Left ventricle myocardium inferior (tissue), 1 donor: ENCODE data around the gene MAEA. TPM values are rescaled to one million over a fixed set of nuclear protein-coding genes. Genes with fewer than 3 reads are reported as not detected.

ENCODE experiments used
- DNase-seq: peaks from one replicate; pipeline ENCODE4 v3.0.0-alpha.2; 2020
- H3K27ac ChIP-seq: fragments of 200-600 bp; replicated peaks from 2 replicates; pipeline ENCODE4 v1.8.0; 2021
- H3K27me3 ChIP-seq: fragments of 200-600 bp; 2 replicates; pipeline ENCODE4 v1.8.0; 2021; ENCODE audit warnings: low read depth
- H3K36me3 ChIP-seq: fragments of 200-600 bp; 2 replicates; pipeline ENCODE4 v1.8.0; 2021
- H3K4me1 ChIP-seq: fragments of 200-600 bp; 2 replicates; pipeline ENCODE4 v1.8.0; 2021
- H3K4me3 ChIP-seq: fragments of 200-600 bp; 2 replicates; pipeline ENCODE4 v1.8.0; 2021; ENCODE audit warnings: mild to moderate bottlenecking, moderate library complexity
- H3K9me3 ChIP-seq: fragments of 200-600 bp; replicated peaks from 2 replicates; pipeline ENCODE4 v1.8.0; 2021
- intact Hi-C: fragments of 100-400 bp; cut with micrococcal nuclease; formaldehyde crosslinking; loops from one replicate; pipeline ENCODE4 v1.11.0; 2022
- total RNA-seq: library from RNA; stranded (reverse); fragmentation: NEBNext Ultra II Directional; extraction: Animal tissue kit (Norgen Biotek cat#: 25700); gene quantifications from one replicate; pipeline ENCODE4 v1.2.1, GENCODE V29; 2021
- TF ChIP-seq, protein P1 (sequence below): fragments of 200-600 bp; IDR thresholded peaks from 2 replicates; pipeline ENCODE4 v1.8.0; 2021; ENCODE audit warnings: antibody characterized with exemption, mild to moderate bottlenecking, borderline replicate concordance
- donor health status: DM: no; HTN: yes; CAD: no; lungs with severe emphysema.

The MAEA gene
- total RNA-seq, 1 donor from 2014 or later: 49.5 TPM

- Histone ChIP-seq H3K4me3 (no peak overlapping the region), H3K4me1 (peaks cover 8% of the 10 kb centered on the region), H3K36me3 (peaks cover 77% of the 10 kb centered on the region), H3K9me3 (no peaks in the 10 kb centered on the region), H3K27me3 (no peaks in the 10 kb centered on the region), H3K27ac (no peak overlapping the region)
- TF ChIP-seq, protein P1, sequence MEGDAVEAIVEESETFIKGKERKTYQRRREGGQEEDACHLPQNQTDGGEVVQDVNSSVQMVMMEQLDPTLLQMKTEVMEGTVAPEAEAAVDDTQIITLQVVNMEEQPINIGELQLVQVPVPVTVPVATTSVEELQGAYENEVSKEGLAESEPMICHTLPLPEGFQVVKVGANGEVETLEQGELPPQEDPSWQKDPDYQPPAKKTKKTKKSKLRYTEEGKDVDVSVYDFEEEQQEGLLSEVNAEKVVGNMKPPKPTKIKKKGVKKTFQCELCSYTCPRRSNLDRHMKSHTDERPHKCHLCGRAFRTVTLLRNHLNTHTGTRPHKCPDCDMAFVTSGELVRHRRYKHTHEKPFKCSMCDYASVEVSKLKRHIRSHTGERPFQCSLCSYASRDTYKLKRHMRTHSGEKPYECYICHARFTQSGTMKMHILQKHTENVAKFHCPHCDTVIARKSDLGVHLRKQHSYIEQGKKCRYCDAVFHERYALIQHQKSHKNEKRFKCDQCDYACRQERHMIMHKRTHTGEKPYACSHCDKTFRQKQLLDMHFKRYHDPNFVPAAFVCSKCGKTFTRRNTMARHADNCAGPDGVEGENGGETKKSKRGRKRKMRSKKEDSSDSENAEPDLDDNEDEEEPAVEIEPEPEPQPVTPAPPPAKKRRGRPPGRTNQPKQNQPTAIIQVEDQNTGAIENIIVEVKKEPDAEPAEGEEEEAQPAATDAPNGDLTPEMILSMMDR: no peak
- peak; percentile 11 for DNase-seq
- intact Hi-C loops: no loop called here
These were observed 28.3 kb downstream of the MAEA start for GRCh38 chr4:1318046-1318375.

DNA sequence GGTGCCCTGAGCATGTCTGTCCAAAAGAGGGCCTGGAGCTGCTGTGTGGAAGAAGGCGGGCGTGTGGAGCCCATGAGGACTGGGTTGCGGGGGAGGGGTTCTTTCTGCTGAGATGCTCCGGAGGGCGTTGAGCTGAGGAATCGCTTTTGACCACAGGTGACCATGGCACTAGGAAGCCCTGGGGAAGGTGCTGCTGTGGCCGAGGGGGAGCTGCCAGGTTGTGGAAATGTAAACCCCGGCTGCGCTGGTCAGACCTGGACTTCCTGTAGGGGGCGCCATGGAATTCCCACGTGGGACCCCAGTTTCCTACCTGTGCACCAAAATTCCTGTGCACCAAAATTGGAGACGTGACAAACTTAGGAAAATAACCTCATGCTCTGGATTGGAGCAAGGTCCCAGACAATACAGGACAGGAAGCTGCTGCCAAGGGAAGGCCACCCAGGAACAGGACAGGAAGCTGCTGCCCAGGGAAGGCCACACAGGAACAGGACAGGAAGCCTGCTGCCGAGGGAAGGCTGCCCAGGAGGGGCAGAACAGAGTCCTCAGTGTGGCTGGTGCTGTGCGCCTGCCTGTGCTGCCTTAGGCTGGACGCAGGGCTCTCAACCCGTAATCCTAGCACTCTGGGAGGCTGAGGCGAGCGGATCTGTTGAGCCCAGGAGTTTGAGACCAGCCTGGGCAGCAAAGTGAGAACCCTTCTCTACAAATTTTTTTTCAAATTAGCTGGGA, 29.0 kb downstream of the MAEA start:
- Histone ChIP-seq H3K27ac (no peak overlapping the region), H3K9me3 (no peaks in the 10 kb centered on the region), H3K4me3 (no peak overlapping the region), H3K4me1 (peaks cover 14% of the 10 kb centered on the region), H3K27me3 (no peaks in the 10 kb centered on the region), H3K36me3 (peaks cover 77% of the 10 kb centered on the region)
- intact Hi-C loops: no loop called here
- TF ChIP-seq, protein P1: peak; percentile 33
- peak; percentile 10 for DNase-seq

- intact Hi-C loops: no loop called here
- no peak overlapping the region for H3K4me3 ChIP-seq
- H3K27ac ChIP-seq: no peak overlapping the region
- TF ChIP-seq, protein P1: no peak
- H3K4me1 ChIP-seq: peaks cover 15% of the 10 kb centered on the region
- peaks cover 69% of the 10 kb centered on the region for H3K36me3 ChIP-seq
- H3K9me3 ChIP-seq: no peaks in the 10 kb centered on the region
- H3K27me3 ChIP-seq: no peaks in the 10 kb centered on the region
- no peak for DNase-seq
These were observed 31.8 kb downstream of the MAEA start for GRCh38 chr4:1321486-1321885.

- Histone ChIP-seq H3K9me3 (no peaks in the 10 kb centered on the region), H3K4me1 (peaks cover 15% of the 10 kb centered on the region), H3K4me3 (no peak overlapping the region), H3K27me3 (no peaks in the 10 kb centered on the region), H3K27ac (no peak overlapping the region), H3K36me3 (peaks cover 72% of the 10 kb centered on the region)
- no peak for DNase-seq
- TF ChIP-seq, protein P1: no peak
- intact Hi-C loops: no loop called here
These were observed 32.4 kb downstream of the MAEA start for GRCh38 chr4:1321946-1322650.

GRCh38 chr4:1323280-1323634, 33.6 kb downstream of the MAEA start:
- no peak for DNase-seq
- TF ChIP-seq, protein P1: no peak
- Histone ChIP-seq H3K36me3 (peaks cover 73% of the 10 kb centered on the region), H3K4me1 (peaks cover 14% of the 10 kb centered on the region), H3K4me3 (no peak overlapping the region), H3K9me3 (no peaks in the 10 kb centered on the region), H3K27me3 (no peaks in the 10 kb centered on the region), H3K27ac (no peak overlapping the region)
- intact Hi-C loops: no loop called here
